Activated B cell treated with CpG ODN at 0.5 μM for 24 hours (primary cell): Measurements from ENCODE around the gene ANAPC1. TPM values are rescaled to one million over a fixed set of nuclear protein-coding genes. Genes with fewer than 3 reads are reported as not detected.
"Not testable (repeated sequence)": the region's sequence is repeated elsewhere in the genome, so short reads cannot be mapped to it uniquely, and the experiment has no call there.

Experiments
- ATAC-seq: fragments of 200-7000 bp; cut with Tn5 transposase; one replicate; pipeline ENCODE4 v1.10.0; 2021; ENCODE audit warnings: low read depth, mild to moderate bottlenecking, moderate library complexity
- CTCF ChIA-PET: fragments of 350-600 bp; sonication (Branson Sonifier 250); formaldehyde crosslinking; loops from one replicate; lab custom pipeline; 2021; ENCODE audit warnings: antibody characterized with exemption; lab: Charles Lee
- POLR2A ChIA-PET: fragments of 350-600 bp; sonication (Branson Sonifier 250); formaldehyde crosslinking; loops from one replicate; lab custom pipeline; 2021; ENCODE audit warnings: antibody characterized with exemption; lab: Charles Lee
- DNase-seq: peaks from one replicate; pipeline ENCODE4 v3.0.0; 2022
- H3K27ac Mint-ChIP-seq: one replicate; pipeline ENCODE4 v1.8.0; 2020; ENCODE audit warnings: mixed read lengths
- H3K27me3 Mint-ChIP-seq: one replicate; pipeline ENCODE4 v1.8.0; 2021; ENCODE audit warnings: mixed read lengths
- H3K36me3 Mint-ChIP-seq: one replicate; pipeline ENCODE4 v1.8.0; 2021; ENCODE audit warnings: low read depth, mixed read lengths
- H3K4me1 Mint-ChIP-seq: one replicate; pipeline ENCODE4 v1.8.0; 2021; ENCODE audit warnings: mixed read lengths
- H3K4me3 Mint-ChIP-seq: one replicate; pipeline ENCODE4 v1.8.0; 2020; ENCODE audit warnings: mild to moderate bottlenecking, mixed read lengths
- H3K9me3 Mint-ChIP-seq: one replicate; pipeline ENCODE4 v1.8.0; 2020; ENCODE audit warnings: mixed read lengths
- intact Hi-C: fragments of 100-400 bp; cut with micrococcal nuclease; formaldehyde crosslinking; loops from one replicate; pipeline ENCODE4 v1.15.1; 2024
- total RNA-seq: library from RNA; stranded (reverse); gene quantifications from 2 replicates; pipeline ENCODE4 v1.2.3, GENCODE V29; 2022

Gene ANAPC1
- total RNA-seq, 1 donor from 2014 or later = 88.1 TPM

- intact Hi-C loops = not testable (repeated sequence)
These were observed 133.4 kb downstream of the ANAPC1 start for GRCh38 chr2:111750641-111751040.

GRCh38 chr2:111748429-111748828 lies 135.6 kb downstream of the ANAPC1 start:
- DNase-seq, H3K27ac Mint-ChIP-seq, intact Hi-C loops, POLR2A ChIA-PET, H3K36me3 Mint-ChIP-seq, H3K27me3 Mint-ChIP-seq, H3K4me1 Mint-ChIP-seq, H3K9me3 Mint-ChIP-seq, CTCF ChIA-PET, ATAC-seq, H3K4me3 Mint-ChIP-seq: not testable (repeated sequence)

More at GRCh38 chr2:111750641-111751040, 133.4 kb downstream of the ANAPC1 start:
- ATAC-seq, H3K27me3 Mint-ChIP-seq, POLR2A ChIA-PET, H3K4me1 Mint-ChIP-seq, CTCF ChIA-PET, H3K27ac Mint-ChIP-seq, DNase-seq, H3K4me3 Mint-ChIP-seq, H3K36me3 Mint-ChIP-seq, H3K9me3 Mint-ChIP-seq: not testable (repeated sequence)

- intact Hi-C loops, H3K4me1 Mint-ChIP-seq, H3K27ac Mint-ChIP-seq, CTCF ChIA-PET, H3K9me3 Mint-ChIP-seq, POLR2A ChIA-PET, H3K27me3 Mint-ChIP-seq, H3K4me3 Mint-ChIP-seq, H3K36me3 Mint-ChIP-seq: not testable (repeated sequence)
- DNase-seq = peak; percentile 26
- peak; percentile 65 for ATAC-seq
These were observed 136.4 kb downstream of the ANAPC1 start for GRCh38 chr2:111747410-111748115.

- ATAC-seq, H3K27ac Mint-ChIP-seq, H3K27me3 Mint-ChIP-seq, H3K36me3 Mint-ChIP-seq, H3K4me3 Mint-ChIP-seq, intact Hi-C loops, DNase-seq, H3K4me1 Mint-ChIP-seq, H3K9me3 Mint-ChIP-seq, POLR2A ChIA-PET, CTCF ChIA-PET: not testable (repeated sequence)
These were observed 139.2 kb downstream of the ANAPC1 start for GRCh38 chr2:111744751-111745150.

GRCh38 chr2:111741517-111741916 lies 142.5 kb downstream of the ANAPC1 start:
- CTCF ChIA-PET, DNase-seq, H3K36me3 Mint-ChIP-seq, intact Hi-C loops, H3K27ac Mint-ChIP-seq, H3K4me3 Mint-ChIP-seq, H3K27me3 Mint-ChIP-seq, H3K9me3 Mint-ChIP-seq, H3K4me1 Mint-ChIP-seq, POLR2A ChIA-PET, ATAC-seq: not testable (repeated sequence)

- CTCF ChIA-PET, H3K27ac Mint-ChIP-seq, H3K9me3 Mint-ChIP-seq, H3K4me3 Mint-ChIP-seq, H3K36me3 Mint-ChIP-seq, H3K4me1 Mint-ChIP-seq, H3K27me3 Mint-ChIP-seq, POLR2A ChIA-PET, intact Hi-C loops: not testable (repeated sequence)
- DNase-seq (peak; percentile 25), ATAC-seq (peak; percentile 94)
These were observed 147.9 kb downstream of the ANAPC1 start for GRCh38 chr2:111735838-111736721.

- ATAC-seq, DNase-seq, POLR2A ChIA-PET, H3K4me1 Mint-ChIP-seq, H3K4me3 Mint-ChIP-seq, H3K27me3 Mint-ChIP-seq, CTCF ChIA-PET, H3K9me3 Mint-ChIP-seq, intact Hi-C loops, H3K36me3 Mint-ChIP-seq, H3K27ac Mint-ChIP-seq: not testable (repeated sequence)
These were observed 148.6 kb downstream of the ANAPC1 start for GRCh38 chr2:111735420-111735819.

- H3K4me1 Mint-ChIP-seq, H3K27ac Mint-ChIP-seq, H3K27me3 Mint-ChIP-seq, CTCF ChIA-PET, H3K36me3 Mint-ChIP-seq, H3K4me3 Mint-ChIP-seq, POLR2A ChIA-PET, DNase-seq, intact Hi-C loops, H3K9me3 Mint-ChIP-seq, ATAC-seq: not testable (repeated sequence)
These were observed 154.1 kb downstream of the ANAPC1 start for GRCh38 chr2:111729812-111730458.

GRCh38 chr2:111727611-111728110 lies 156.3 kb downstream of the ANAPC1 start:
- ATAC-seq, CTCF ChIA-PET, H3K9me3 Mint-ChIP-seq, H3K27me3 Mint-ChIP-seq, intact Hi-C loops, DNase-seq, H3K27ac Mint-ChIP-seq, POLR2A ChIA-PET, H3K4me3 Mint-ChIP-seq, H3K36me3 Mint-ChIP-seq, H3K4me1 Mint-ChIP-seq: not testable (repeated sequence)

- ATAC-seq = peak; percentile 71
- H3K27ac Mint-ChIP-seq, CTCF ChIA-PET, DNase-seq, intact Hi-C loops, H3K9me3 Mint-ChIP-seq, H3K36me3 Mint-ChIP-seq, H3K27me3 Mint-ChIP-seq, H3K4me1 Mint-ChIP-seq, POLR2A ChIA-PET, H3K4me3 Mint-ChIP-seq: not testable (repeated sequence)
These were observed 158.3 kb downstream of the ANAPC1 start for GRCh38 chr2:111725742-111726141.

- H3K4me3 Mint-ChIP-seq, H3K4me1 Mint-ChIP-seq, H3K27ac Mint-ChIP-seq, intact Hi-C loops, DNase-seq, CTCF ChIA-PET, ATAC-seq, H3K9me3 Mint-ChIP-seq, H3K36me3 Mint-ChIP-seq, H3K27me3 Mint-ChIP-seq: not testable (repeated sequence)
- POLR2A ChIA-PET = interaction anchor here (0.5 kb wide), 1 partner anchor 235 kb away, joined by 3 read pairs; no protein-coding TSS in a partner anchor
These were observed 164.4 kb downstream of the ANAPC1 start for GRCh38 chr2:111719610-111720009.
